Hypothalamus (tissue), 51 donors: ENCODE measurements around the gene OR1I1.

ENCODE experiments used
- DNase-seq, 51 donors: peaks; one replicate each; lab custom pipeline; 2025; lab: John Stamatoyannopoulos, UW

The OR1I1 gene

GRCh38 chr19:15138427-15138826 lies 56.4 kb downstream of the OR1I1 start:
- no peak for DNase-seq

GRCh38 chr19:15141143-15141542 lies 59.1 kb downstream of the OR1I1 start:
- no peak for DNase-seq

- DNase-seq = no peak
Measured at GRCh38 chr19:15142313-15142712, 60.3 kb downstream of the OR1I1 start.
